GM12878 (cell line): Measurements from ENCODE around the gene AP1M1. TPM values are rescaled to one million over a fixed set of nuclear protein-coding genes. Genes with fewer than 3 reads are reported as not detected.

Experiments
- ATAC-seq: fragments of 200-7000 bp; cut with Tn5 transposase; 3 replicates; pipeline ENCODE4 v1.9.1; 2020; ENCODE audit warnings: mild to moderate bottlenecking, moderate library complexity
- BruUV-seq: library from RNA; stranded (reverse); fragments of 400-500 nt; replicated peaks from 2 replicates; lab custom pipeline; 2021; lab: Mats Ljungman, UMichigan
- CTCF ChIA-PET: fragments of 300-600 bp; sonication (Branson Sonifier 250); formaldehyde crosslinking; extraction: SDS; loops from one replicate; lab custom pipeline; 2021; ENCODE audit warnings: inconsistent platforms; lab: Yijun Ruan, JAX
- POLR2A ChIA-PET: fragments of 350-600 bp; formaldehyde crosslinking; extraction: SDS; loops from one replicate; lab custom pipeline; 2021; ENCODE audit warnings: inconsistent platforms; lab: Charles Lee
- RAD21 ChIA-PET: fragments of 300-600 bp; sonication (Branson Sonifier 250); formaldehyde crosslinking; loops from one replicate; lab custom pipeline; 2023; ENCODE audit warnings: antibody characterized with exemption; ENCODE audit not compliant: unreplicated experiment; lab: Charles Lee
- SMC1A ChIA-PET: fragments of 300-600 bp; sonication (Branson Sonifier 250); formaldehyde crosslinking; loops from one replicate; lab custom pipeline; 2023; ENCODE audit not compliant: unreplicated experiment, uncharacterized antibody; lab: Charles Lee
- DNase-seq: peaks from one replicate; pipeline ENCODE4 v3.0.0-alpha.2; 2011; ENCODE audit warnings: low read depth, low spot score
- FAIRE-seq: peaks from 3 replicates; lab custom pipeline; 2011; peaks lifted over from hg19 to GRCh38; lab: Jason Lieb, UNC
- H2AFZ ChIP-seq: 2 replicates; pipeline ENCODE4 v1.6.0; 2011; ENCODE audit warnings: low read depth, low read length, control low read depth; ENCODE audit not compliant: control insufficient read depth
- H3K27ac ChIP-seq: 2 replicates; pipeline ENCODE4 v1.5.1; 2011; ENCODE audit warnings: control low read depth; ENCODE audit not compliant: control insufficient read depth, insufficient read depth
- H3K27me3 ChIP-seq, 2 experiments: replicated peaks in 1 of 2; 2 replicates each; pipeline versions ENCODE4 v1.6.0 to v1.6.1; 2011; ENCODE audit warnings: low read length in 1 of 2; ENCODE audit not compliant: control insufficient read depth in 2 of 2, insufficient read depth in 2 of 2
- H3K36me3 ChIP-seq, 2 experiments: 2 replicates each; pipeline ENCODE4 v1.5.1; 2011; ENCODE audit warnings: low read length in 1 of 2; ENCODE audit not compliant: control insufficient read depth in 2 of 2, insufficient read depth in 2 of 2
- H3K4me1 ChIP-seq: 2 replicates; pipeline ENCODE4 v1.6.1; 2011; ENCODE audit warnings: mild to moderate bottlenecking, low read length, moderate library complexity, mixed read lengths; ENCODE audit not compliant: control insufficient read depth, insufficient read depth
- H3K4me2 ChIP-seq: 2 replicates; pipeline ENCODE4 v1.6.0; 2011; ENCODE audit warnings: control low read depth; ENCODE audit not compliant: control insufficient read depth, insufficient read depth
- H3K4me3 ChIP-seq: fragments of 200-600 bp; sonication (generic); 2 replicates; pipeline ENCODE4 v1.5.1; 2016
- H3K79me2 ChIP-seq: 2 replicates; pipeline ENCODE4 v1.6.0; 2011; ENCODE audit warnings: low read length; ENCODE audit not compliant: control insufficient read depth, insufficient read depth
- H3K9ac ChIP-seq: 2 replicates; pipeline ENCODE4 v1.8.0; 2011; ENCODE audit warnings: low read length, control low read depth, mixed read lengths; ENCODE audit not compliant: control insufficient read depth, insufficient read depth
- H3K9me3 ChIP-seq: replicated peaks from 3 replicates; pipeline ENCODE4 v1.5.1; 2011; ENCODE audit warnings: mild to moderate bottlenecking, low read length; ENCODE audit not compliant: control insufficient read depth, insufficient read depth
- H4K20me1 ChIP-seq: 2 replicates; pipeline ENCODE4 v1.6.0; 2011; ENCODE audit not compliant: control insufficient read depth, insufficient read depth
- CBFB ChIP-seq: IDR thresholded peaks from 2 replicates; pipeline ENCODE4 v1.6.1; 2016; ENCODE audit warnings: antibody characterized with exemption, low read depth
- E2F8 ChIP-seq: fragments of 450-650 bp; IDR thresholded peaks from 2 replicates; pipeline ENCODE4 v1.6.1; 2018; ENCODE audit warnings: mild to moderate bottlenecking, low read depth, moderate library complexity; ENCODE audit not compliant: partially characterized antibody
- GABPA ChIP-seq: IDR thresholded peaks from 2 replicates; pipeline ENCODE4 v1.6.1; 2014; ENCODE audit warnings: antibody characterized with exemption, low read depth, mild to moderate bottlenecking, inconsistent platforms
- MEF2A ChIP-seq: IDR thresholded peaks from 2 replicates; pipeline ENCODE4 v1.6.1; 2011; ENCODE audit warnings: low read depth, mild to moderate bottlenecking, low read length, moderate library complexity; ENCODE audit not compliant: insufficient read depth
- POLR2A ChIP-seq: IDR thresholded peaks from 2 replicates; pipeline ENCODE4 v1.6.1; 2011; ENCODE audit warnings: low read depth, mild to moderate bottlenecking, low read length
- RAD51 ChIP-seq: fragments of 450-650 bp; IDR thresholded peaks from 2 replicates; pipeline ENCODE4 v1.6.1; 2016; ENCODE audit warnings: moderate library complexity, mild to moderate bottlenecking, inconsistent platforms
- SKIL ChIP-seq: fragments of 450-650 bp; IDR thresholded peaks from 2 replicates; pipeline ENCODE4 v1.6.1; 2017; ENCODE audit warnings: mild to moderate bottlenecking, low read depth, inconsistent platforms; ENCODE audit not compliant: poor library complexity, severe bottlenecking
- SMARCA5 ChIP-seq: fragments of 450-650 bp; IDR thresholded peaks from 2 replicates; pipeline ENCODE4 v1.6.1; 2017; ENCODE audit warnings: mild to moderate bottlenecking
- SPI1 ChIP-seq: IDR thresholded peaks from 2 replicates; pipeline ENCODE4 v1.6.1; 2011; ENCODE audit warnings: low read depth, mild to moderate bottlenecking, low read length, moderate library complexity, borderline replicate concordance; ENCODE audit not compliant: insufficient read depth
- TCF7 ChIP-seq: IDR thresholded peaks from 2 replicates; pipeline ENCODE4 v1.6.1; 2014; ENCODE audit warnings: antibody characterized with exemption, borderline replicate concordance
- YBX1 ChIP-seq: fragments of 450-650 bp; IDR thresholded peaks from 2 replicates; pipeline ENCODE4 v1.6.1; 2016; ENCODE audit warnings: antibody characterized with exemption
- ZNF384 ChIP-seq: IDR thresholded peaks from 2 replicates; pipeline ENCODE4 v1.6.1; 2012; ENCODE audit warnings: low read depth, mild to moderate bottlenecking, low read length, improper control_type of control experiment, borderline replicate concordance
- WGBS: methylation state at CpG from one replicate; pipeline ENCODE4 v1.1.6; 2016; ENCODE audit warnings: low lambda C conversion rate; ENCODE audit not compliant: insufficient replicate concordance, insufficient coverage; ENCODE audit errors: missing lambda C conversion rate; 5-methylcytosine and 5-hydroxymethylcytosine counted together
- in situ Hi-C: fragments of 300-500 bp; cut with MboI; formaldehyde crosslinking; loops from 9 replicates; pipeline ENCODE4 v1.14.3; 2018; ENCODE audit warnings: mixed read lengths
- intact Hi-C: fragments of 100-400 bp; cut with micrococcal nuclease; formaldehyde crosslinking; loops from one replicate; pipeline ENCODE4 v1.14.2; 2022; ENCODE audit not compliant: unreplicated experiment
- polyA plus RNA-seq, 11 experiments: library from polyadenylated mRNA; depleted of rRNA in 4 of 11; unstranded in 6 of 11; stranded (reverse) in 5 of 11; fragments of >200 nt; fragmentation: Nextera tagmentation in 4 of 11; fragmentation: Illumina TruSeq in 1 of 11; extraction: Ambion mirVana in 4 of 11; extraction: Trizol in 1 of 11; gene quantifications; 1 replicate in 1 of 11; 2 replicates in 10 of 11; pipeline versions ENCODE4 v1.2.1 to v1.2.3, GENCODE V29; 2011 to 2016; ENCODE audit warnings: inconsistent platforms in 2 of 11, missing spikeins in 2 of 11, low read depth in 1 of 11
- total RNA-seq, 4 experiments: library from RNA; depleted of rRNA in 3 of 4; stranded (reverse); fragments of >200 nt in 3 of 4; fragmentation: Illumina TruSeq in 1 of 4; extraction: Trizol in 1 of 4; gene quantifications; 2 replicates each; pipeline versions ENCODE4 v1.2.1 to v1.2.3, GENCODE V29; 2013 to 2021
- TF ChIP-seq, protein P1 (sequence below): fragments of 450-650 bp; IDR thresholded peaks from 2 replicates; pipeline ENCODE4 v1.6.1; 2017; ENCODE audit warnings: mild to moderate bottlenecking

Gene AP1M1
- total and polyA plus RNA-seq, 10 of the 15 experiments (the other 5 are each of a cell fraction or from before 2014, with no cell fraction given) = 1.0 to 116 (median 44.7) TPM

- ATAC-seq (no peak), DNase-seq (no peak), FAIRE-seq (no peak)
- ChIA-PET POLR2A (interaction anchor here (0.6 kb wide), 1 partner anchor 8 kb away, joined by 4 read pairs; no protein-coding TSS in a partner anchor), RAD21 (no interaction called here), SMC1A (no interaction called here), CTCF (interaction anchor here (1.0 to 1.1 kb wide), 2 partner anchors 12 to 101 kb away, joined by 3 to 4 read pairs; no protein-coding TSS in a partner anchor)
- Histone ChIP-seq H3K4me2 (no peak overlapping the region), H3K27me3 (peaks cover 0 to 5% of the 10 kb centered on the region in 2 experiments; a peak in 2 of 4 replicates), H3K79me2 (no peaks in the 10 kb centered on the region), H3K4me3 (no peak overlapping the region), H3K9ac (no peak overlapping the region), H3K9me3 (no peaks in the 10 kb centered on the region), H3K36me3 (no peaks in the 10 kb centered on the region), H3K27ac (no peak overlapping the region), H2AFZ (no peak overlapping the region), H3K4me1 (peaks cover 7% of the 10 kb centered on the region; the same call in 1 of the 2 replicates), H4K20me1 (no peaks in the 10 kb centered on the region)
- WGBS = 87% methylated on average over 5 of the region's 5 CpGs
- in situ Hi-C loops = no loop called here
- TF ChIP-seq SPI1 = no peak
- no peak for TF ChIP-seq RAD51
- TF ChIP-seq, protein P1, sequence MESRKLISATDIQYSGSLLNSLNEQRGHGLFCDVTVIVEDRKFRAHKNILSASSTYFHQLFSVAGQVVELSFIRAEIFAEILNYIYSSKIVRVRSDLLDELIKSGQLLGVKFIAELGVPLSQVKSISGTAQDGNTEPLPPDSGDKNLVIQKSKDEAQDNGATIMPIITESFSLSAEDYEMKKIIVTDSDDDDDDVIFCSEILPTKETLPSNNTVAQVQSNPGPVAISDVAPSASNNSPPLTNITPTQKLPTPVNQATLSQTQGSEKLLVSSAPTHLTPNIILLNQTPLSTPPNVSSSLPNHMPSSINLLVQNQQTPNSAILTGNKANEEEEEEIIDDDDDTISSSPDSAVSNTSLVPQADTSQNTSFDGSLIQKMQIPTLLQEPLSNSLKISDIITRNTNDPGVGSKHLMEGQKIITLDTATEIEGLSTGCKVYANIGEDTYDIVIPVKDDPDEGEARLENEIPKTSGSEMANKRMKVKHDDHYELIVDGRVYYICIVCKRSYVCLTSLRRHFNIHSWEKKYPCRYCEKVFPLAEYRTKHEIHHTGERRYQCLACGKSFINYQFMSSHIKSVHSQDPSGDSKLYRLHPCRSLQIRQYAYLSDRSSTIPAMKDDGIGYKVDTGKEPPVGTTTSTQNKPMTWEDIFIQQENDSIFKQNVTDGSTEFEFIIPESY = no peak
- TF ChIP-seq GABPA = no peak
- TF ChIP-seq POLR2A = no peak
- no peak for TF ChIP-seq CBFB
- TF ChIP-seq E2F8 = no peak
- no peak for TF ChIP-seq SKIL
- TF ChIP-seq ZNF384 = no peak
- TF ChIP-seq YBX1 = no peak
- TF ChIP-seq MEF2A = no peak
- no peak for TF ChIP-seq TCF7
- no peak for TF ChIP-seq SMARCA5
- BruUV-seq = no TSS peak
- intact Hi-C loops = no loop called here
Measured at GRCh38 chr19:16281743-16282142, 84.0 kb downstream of the AP1M1 start.
